HG03460 (cell line): Measurements from ENCODE around the gene MEF2D.
A peak's percentile ranks its signal among the peaks of the same experiment; 100 is the strongest.

Experiments used
- ATAC-seq: cut with Tn5 transposase; IDR thresholded peaks from one replicate; pipeline ENCODE4 v1.9.1; 2021; ENCODE audit not compliant: unreplicated experiment

MEF2D gene

DNA sequence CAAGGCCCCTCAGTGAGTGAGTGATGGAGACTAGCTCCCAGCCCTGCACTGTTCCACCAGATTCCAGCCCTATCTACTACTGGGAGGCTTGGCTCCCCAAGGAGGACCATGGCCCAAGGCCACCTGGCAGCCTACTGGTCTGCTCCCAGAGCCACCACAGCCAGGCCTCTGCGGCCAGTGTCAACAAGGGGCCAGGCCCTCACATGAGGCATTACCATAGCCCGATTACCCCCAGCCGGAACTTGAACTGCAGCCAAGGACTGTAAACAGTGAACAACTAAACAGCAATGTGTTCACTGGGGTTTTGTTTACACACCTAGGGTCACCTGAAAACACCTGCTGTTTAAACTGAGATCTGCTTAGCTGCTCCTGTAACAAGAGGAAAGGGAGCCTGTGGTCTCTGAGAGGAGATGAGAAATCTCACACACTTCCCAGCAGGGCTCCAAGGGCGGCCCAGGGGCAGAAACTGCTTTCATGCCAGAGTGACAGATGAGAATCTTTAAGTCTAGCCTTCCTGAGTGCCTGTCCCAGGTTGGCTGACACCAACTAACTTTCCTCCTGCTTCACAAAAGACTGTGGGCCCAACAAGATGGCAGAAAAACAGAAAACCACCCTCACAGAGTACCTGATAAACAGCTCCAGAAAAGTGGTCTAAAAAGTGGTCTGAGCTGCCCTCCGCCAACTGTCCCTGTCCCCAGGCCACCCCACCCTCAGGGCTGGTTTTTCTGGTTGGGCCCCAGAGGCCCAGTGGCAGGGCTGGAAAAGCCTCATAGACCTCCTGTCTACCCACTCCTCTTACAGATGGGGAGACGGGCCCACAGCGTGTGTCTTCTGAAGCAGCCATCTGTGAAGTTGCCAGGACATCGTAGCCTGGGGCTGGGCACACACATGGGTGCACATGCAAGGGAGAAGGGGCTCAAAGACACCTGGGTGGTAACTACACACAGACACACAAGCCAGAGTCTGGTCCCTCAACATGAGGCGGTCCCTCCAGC lies 28.8 kb downstream of the MEF2D start:
- ATAC-seq: no peak

DNA sequence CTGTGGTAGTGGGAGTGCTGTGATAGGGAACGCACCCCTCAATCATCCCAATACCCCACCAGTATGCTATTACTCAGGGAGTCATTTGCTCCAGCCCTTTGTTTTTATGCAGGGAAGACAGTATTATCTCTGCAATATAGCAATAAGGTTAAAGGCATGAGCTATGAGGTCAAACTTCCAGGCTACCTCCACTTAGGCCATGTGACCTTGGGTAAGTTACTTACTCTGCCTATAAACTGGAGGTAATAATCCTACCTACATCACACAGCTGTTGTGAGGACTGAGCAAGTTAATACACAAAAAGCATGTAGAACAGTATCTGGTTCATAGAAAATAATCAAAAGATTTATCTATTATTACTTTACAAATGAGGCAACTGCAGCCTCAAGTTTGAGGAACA lies 30.1 kb downstream of the MEF2D start:
- ATAC-seq: no peak

DNA sequence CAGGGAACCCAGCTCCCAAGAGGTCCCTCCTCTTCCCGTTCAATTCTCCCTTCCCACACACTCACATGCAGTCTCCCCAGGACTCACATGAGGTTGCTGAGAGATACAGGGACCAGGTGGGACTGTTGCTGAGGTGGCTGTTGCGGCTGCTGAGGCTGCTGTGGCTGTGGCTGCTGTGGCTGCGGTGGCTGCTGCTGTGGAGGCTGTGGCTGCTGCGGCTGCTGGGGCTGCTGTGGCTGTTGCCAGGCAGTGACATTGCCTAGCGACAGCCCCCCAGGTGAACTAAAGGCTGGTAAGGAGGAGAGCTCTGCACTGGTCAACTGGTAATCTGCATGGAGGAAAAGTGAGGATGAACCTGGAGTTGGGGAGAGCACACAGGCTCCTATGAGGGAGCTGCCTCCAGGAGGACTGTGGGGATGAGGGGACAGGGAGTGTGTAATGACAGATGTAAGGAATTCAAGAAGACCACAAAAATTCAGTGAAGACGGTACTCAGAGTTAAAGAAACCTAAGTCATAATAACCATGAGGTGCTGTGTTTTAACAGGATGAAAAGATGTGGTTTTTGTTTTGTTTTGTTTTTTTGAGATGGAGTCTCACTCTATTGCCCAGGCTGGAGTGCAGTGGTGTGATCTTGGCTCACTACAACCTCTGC lies 31.8 kb downstream of the MEF2D start:
- ATAC-seq: no peak

DNA sequence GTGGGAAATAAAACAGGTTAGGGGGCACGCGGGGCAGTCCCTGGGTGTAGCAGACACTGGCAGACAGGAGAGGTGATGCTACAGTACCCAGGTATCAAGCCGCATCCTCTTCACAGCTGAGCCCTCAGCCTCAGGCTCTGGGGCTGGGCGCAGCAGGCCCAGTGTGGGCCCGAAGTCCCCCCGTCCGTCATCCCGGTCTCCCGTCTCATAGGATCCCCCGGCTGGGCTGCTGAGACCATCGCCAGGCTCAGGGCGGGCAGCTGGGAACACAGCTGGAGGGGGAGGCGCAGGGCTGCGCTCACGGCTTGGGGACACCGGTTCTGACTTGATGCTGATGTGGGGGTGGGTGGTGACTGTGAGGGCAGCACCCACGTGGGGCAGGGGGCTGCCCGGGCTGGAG lies 32.7 kb downstream of the MEF2D start:
- ATAC-seq: no peak

DNA sequence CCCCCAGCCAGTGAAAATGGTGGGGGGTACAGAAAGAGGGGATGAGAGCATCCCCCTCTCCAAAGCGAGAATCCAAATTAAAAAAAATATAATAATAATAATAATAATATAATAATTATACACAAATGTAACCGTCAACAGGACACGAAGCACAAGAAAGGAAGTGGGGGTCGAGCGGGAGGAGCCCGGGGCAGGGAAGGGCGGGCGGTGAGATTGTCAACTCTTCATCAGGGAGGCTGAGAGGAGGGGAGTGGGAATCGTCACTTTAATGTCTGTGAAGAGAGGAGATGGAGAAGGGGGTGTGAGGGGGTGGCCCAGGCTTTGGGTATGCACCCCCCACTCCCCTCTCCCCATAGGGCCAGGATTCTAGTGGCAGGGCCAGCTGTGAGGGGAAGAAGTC lies 33.2 kb downstream of the MEF2D start:
- no peak for ATAC-seq

DNA sequence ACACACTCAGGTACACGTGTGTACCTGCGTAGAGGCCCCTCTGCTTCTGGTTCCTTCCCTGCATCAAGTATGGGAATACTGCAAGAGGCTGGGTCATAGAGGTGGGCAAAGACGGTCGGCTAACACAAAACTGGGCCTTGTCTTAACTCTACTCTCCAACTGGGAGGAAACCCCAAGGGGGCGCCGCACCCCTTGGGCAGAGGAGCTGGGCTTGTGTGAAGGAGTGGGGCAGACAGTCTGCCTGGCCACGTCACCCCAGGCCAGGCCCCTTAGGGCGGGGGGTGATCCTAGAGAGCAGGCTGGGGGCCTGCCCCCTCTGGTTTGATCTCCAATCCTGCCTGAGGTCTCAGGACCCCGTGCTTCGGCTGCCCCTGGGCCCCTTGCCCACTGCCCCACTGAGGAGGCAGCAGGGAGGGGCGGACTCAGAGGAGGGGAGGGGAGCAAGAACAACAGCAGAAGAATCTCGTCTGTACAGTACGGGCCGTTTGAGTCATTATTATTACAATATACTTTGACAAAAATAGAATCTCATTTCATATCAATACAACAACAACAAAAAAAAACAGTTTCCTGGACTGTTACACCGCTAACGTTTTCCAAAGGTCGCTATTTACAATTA lies 34.7 kb downstream of the MEF2D start:
- no peak for ATAC-seq

DNA sequence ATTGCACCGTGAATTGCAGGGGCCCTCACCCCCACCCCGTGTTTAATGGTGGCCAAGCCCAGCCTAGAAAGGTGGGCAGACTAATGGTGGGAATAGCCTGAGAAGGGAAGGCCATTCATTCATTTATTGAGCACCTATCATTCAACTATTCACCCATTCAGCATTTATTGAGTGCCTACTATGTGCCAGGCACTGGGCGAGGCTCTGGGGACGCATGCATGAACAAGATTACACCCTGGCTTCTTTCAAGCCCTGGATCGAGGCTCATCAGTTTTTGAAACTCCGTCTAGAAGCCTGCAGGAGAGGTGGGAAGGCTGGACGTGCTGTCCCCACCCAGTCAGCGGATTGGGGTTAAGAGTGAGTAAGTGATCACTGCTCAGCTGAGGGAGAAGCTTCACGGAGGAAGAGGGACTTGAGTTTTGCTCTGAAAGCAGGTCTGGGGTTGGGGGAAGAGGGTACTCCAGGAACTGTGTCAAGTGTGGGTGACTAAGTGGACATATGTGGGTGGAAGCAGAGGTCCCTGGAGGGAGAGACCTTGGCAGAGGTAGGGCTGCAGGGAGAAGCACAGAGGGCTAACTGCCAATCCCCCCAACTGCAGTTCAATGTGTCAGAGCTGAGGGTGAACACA lies 35.6 kb downstream of the MEF2D start:
- no peak for ATAC-seq

DNA sequence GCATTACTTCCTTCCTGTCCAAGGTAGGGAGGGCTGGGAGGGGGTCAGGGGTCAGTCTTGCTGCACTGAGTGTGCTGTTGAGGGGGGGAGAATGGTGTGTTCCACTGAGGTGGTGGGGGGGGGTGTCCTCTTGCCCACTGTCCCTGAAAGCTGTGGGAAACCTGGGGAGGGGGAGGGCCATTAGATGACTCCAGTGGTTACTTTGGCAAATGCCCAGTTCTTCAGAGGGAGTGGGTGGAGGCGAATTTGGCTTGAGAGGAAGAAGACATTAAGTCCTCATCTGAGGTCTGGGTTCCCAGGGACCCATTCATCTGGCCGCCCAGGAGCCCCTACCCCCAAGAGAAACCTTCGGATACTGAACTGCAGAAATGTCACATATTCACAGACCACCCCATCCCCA lies 36.2 kb downstream of the MEF2D start:
- no peak for ATAC-seq

DNA sequence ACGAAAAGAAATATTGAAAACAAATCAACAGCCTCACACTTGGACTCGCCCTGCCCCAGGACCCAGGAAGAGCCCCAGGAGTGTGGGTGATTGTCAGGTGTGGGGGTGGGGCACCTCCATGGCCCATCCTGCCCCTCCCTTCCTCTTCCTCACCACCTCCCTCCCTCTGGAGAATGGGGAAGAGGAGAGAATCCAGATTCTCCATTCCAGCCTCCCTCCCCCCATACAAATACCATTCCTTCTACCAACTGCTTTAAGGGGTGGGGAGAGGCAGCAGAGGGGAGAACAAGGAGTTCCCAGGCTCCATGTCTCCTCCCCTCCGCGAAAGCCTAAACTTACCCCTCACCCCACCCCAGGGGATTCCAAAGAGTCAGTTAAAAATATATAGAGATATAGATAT lies 36.7 kb downstream of the MEF2D start:
- ATAC-seq: no peak

DNA sequence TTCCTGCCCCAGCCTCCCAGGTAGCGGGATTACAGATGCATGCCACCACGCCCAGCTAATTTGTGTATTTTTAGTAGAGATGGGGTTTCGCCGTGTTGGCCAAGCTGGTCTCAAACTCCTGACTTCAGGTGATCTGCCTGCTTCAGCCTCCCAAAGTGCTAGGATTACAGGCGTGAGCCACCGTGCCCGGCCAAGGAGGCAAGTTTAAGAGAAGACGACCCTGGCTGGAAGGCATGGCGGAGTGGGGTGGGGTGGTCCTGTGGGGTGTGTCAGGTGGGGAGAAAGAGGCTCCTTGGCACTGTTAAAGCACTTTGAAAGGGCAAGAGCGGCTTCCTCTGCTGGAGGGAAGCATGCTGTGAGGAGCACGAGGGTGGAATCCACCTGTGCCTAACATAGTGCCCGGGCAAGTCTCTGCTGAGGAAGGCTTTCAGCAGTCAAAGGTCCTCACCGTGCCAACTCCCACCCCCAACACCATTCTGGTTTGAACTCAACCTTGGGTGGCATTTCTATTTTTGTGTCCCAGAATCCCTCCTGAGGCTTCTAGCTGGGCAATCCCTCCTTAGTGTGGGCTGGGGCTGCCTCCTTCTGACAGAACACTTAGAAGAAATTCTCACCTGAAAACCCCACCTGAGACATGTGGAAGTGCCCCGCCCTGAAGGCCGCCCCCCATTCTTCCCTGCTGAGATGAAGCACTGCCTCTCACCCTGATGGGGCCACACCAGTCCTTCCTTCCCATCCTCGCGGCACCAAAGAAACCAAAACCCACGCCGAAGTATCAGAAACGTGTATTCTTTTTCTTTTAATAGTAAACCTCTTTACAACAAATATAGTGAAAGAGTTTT lies 37.4 kb downstream of the MEF2D start:
- ATAC-seq: no peak

DNA sequence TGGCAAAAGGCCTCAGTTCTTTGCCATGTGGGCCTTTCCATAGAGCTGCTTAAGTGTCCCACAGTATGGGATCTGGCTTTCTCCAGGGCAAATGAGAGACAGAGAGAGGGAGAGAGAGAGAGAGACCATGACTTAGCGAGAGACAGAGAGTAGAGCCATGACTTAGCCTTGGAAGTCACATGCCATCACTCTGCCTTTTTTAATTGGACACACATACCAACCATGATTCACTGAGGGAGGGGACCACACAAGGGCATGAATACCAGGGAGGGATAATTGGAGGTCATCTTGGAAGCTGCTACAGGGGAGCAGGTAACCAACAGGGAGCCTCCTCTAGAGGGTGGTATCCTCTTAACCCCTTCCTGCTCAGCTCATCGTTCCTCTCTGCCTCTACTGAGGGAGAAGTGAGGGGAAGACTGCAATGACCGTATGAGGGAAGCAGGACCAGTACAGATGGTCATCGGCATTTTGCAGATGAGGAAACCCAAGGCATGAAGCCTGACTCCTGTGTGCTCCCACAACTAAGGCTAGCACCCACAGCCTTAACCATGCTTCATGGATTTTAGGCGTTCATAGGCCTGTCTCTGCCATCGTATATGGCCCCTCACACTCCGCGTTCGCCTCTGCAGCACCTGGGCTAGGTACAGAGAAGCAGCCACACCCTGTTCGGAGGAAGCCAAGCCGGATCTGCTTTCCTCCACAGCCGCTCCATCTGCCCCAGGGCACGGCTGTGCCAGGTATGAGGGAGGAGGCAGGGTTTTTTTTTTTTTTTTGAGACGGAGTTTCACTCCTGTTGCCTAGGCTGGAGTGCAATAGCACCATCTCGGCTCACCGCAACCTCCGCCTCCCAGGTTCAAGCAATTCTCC lies 38.6 kb downstream of the MEF2D start:
- no peak for ATAC-seq

DNA sequence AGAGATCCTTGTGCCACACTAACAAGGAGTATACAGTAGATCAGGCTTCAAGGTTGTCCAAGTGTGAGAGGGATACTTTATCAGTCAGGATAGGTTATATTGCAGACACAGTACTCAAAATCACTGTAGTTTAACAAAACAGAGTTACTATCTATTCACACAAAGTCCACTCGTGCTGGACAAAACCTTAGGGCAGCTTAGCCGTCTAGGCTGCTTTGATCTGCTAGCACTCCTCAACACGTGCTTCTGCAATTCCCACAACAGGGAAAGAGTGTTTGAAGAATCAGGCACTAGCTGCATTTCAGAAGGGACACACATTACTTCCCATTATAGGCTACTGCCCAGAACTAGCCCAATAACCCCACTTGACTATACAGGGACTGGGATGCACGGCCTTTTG lies 39.5 kb downstream of the MEF2D start:
- ATAC-seq: no peak

DNA sequence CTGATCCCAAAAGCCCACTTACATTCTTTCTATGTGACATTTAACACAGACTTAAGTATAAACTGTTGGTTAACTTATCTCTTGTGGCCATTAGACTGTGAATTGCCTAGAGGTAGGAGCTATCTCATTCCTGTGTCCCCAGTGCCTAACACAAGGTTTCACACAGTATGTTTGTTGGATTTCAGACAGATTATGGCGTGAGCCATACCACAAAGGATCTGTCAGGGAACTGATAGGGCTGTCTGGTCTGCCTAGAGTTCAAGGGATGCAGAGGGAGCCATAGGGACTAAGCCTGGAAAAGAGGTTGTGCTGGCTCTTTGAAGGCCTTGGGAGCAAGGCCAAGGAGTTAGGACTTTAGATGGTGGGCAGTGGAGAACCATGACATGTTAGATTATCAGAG lies 40.0 kb downstream of the MEF2D start:
- ATAC-seq: no peak

DNA sequence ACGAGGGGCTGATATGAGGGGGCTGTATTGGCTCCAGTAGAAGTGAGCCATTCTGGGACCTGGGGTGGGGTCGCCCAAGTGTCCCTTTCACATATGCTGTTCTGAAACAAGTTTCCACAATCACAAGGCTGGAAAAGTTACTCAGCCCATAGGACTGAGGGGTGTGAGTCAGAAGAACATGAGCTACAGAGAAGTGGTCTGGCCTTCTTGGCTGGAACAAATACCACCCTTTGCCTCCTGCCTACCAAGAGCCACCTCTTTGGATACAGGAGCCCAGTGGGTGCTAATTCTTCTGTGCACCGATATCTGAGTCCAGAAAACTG lies 42.4 kb downstream of the MEF2D start:
- no peak for ATAC-seq

DNA sequence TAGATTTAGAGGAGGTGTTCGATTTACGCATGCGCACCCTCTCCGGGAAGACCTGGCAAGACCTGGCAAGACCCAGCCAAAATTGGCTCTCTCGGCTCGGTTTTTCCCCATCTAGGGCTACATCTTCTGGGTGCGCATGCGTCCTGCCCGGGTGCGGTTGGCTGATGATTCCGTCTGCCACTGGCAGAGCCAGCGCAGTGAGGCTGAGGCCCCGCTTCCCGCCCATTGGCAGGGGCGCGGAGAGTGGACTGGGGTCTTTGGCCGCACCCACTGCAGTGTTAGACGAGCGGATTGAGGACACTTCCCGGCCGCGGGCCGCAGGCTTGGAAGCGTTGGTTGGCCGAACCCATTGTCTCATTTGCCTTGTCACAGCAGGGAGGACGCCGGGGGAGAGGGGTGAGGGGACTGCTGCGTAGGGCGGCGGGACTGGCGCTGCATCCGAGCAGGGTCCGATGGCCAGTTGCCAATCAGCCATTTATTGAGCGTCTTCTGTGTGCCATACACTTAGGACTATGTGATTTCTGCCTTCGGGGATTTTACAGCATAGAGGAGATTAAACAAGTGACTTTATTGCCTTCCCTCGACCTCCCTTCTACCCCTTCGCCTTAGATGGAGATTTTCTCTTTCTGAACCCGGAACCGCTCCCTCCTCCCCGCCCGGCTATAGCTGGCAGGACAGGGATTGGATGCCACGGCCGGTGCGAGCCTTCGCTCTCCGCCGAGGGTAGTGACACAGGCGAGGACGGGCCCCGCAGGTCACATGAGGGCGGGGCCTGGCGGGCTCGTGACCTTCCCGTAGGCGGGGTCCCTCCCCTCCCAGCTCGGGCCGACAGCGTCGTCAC lies 43.7 kb downstream of the MEF2D start:
- peak; percentile 78 for ATAC-seq

DNA sequence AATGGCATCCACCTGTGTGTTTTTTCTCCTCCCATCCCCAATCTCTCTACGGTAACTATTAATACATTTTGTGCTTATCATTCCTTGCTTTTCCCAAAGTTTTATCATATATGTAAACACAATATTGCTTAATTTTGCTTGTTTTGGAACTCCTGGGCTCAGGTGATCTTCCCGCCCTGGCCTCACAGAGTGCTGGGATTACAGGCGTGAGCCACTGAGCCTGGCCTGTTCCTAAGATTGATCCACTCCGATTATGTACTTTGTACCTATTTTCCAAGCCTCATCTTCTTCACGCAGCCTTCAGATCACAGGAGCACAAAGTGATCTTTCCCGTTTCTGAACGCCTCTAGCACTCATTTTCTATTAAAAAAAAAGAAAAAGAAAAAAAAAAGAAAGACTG lies 45.2 kb downstream of the MEF2D start:
- ATAC-seq: no peak

DNA sequence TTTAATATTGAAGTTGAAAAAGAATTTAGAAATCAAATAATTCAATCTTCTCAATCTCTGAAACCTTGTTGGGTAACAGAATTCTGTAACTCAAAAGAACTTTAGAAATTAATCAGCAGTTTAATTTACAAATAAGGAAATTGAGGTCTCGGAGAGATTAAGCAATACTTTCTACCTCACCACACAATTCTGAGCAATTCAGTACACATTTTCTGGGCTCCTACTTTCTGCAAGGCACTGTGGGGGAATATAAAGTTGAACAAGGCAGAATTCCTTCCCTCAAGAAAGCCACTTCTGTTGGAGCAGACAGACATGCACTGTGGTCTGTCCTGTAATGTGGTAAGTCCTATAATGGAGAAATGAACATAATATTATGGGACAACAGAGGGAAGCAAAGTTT lies 47.7 kb downstream of the MEF2D start:
- ATAC-seq: no peak

DNA sequence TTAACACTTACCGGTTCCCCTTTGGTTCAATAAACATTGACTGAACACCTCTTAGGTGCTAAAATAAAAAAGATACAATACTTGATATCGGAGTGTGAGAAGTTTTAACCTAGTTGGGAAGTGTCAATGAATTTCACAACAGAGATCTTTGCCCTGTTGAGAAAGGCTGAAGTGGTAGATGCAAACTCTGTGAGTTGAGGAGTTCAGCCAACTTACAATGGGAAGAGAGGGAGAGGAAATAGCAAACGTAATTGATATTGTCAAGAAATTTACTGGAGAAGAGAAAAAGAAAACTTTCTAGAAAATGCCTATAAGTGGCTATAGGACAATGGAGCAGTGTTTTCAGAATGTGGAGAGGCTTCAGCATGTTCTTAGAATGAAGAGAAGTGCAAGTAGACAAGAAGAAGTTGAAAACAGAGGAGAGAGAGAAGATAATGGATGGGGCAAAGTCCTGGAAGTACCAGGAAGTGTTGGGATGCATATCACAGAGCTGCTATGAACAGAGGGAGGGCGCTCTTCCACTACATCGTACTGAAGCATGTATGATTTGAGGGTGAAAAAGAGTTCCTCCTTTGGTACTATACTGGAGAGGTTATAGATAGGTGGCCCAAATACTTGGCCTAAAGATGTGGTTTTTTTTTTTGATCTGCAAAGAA lies 48.9 kb downstream of the MEF2D start:
- no peak for ATAC-seq
